ENCODE measurements around the gene LRRC8E.

DNA sequence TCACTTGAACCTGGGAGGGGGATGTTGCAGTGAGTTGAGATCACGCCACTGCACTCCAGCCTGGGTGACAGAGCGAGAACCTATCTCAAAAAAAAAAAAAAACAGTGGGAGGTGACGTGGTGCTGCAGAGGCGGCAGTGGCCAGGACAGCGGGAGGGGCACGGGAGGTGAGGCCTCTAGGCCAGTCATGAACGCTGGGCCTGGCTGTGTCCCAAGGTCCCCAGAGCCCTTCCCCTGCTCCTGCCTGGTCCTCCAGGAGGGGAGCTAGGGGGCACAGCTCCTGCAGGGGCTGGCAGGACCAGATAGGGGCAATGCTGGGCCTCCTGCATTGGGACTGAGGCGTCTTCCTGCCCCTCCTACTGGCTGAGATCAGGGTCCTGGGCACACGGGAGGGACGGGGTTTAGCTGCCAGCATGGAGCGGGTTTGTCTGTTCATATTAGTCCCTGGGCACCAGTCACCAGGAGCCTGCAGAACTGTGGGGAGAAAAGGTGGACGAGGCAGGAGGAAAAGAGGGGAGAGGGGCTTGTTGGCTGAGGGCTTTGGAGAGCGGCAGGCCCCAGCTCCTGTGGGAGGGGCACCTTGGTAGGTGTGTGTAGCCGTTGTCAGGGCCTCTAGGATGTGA, 19.9 kb downstream of the LRRC8E start:
- no peak for TF ChIP-seq EZH2 (IDR thresholded peaks at IDR 0.05; ENCODE audit: low read depth)
- TF ChIP-seq, protein P1, sequence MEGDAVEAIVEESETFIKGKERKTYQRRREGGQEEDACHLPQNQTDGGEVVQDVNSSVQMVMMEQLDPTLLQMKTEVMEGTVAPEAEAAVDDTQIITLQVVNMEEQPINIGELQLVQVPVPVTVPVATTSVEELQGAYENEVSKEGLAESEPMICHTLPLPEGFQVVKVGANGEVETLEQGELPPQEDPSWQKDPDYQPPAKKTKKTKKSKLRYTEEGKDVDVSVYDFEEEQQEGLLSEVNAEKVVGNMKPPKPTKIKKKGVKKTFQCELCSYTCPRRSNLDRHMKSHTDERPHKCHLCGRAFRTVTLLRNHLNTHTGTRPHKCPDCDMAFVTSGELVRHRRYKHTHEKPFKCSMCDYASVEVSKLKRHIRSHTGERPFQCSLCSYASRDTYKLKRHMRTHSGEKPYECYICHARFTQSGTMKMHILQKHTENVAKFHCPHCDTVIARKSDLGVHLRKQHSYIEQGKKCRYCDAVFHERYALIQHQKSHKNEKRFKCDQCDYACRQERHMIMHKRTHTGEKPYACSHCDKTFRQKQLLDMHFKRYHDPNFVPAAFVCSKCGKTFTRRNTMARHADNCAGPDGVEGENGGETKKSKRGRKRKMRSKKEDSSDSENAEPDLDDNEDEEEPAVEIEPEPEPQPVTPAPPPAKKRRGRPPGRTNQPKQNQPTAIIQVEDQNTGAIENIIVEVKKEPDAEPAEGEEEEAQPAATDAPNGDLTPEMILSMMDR (conservative IDR thresholded peaks at IDR 0.05): no peak
